COLO668 (cell line): ENCODE results near the gene MTF1.

Experiments used
- DNase-seq: peaks from one replicate; lab custom pipeline; 2025; ENCODE audit not compliant: unreplicated experiment; lab: John Stamatoyannopoulos, UW

MTF1 gene

DNA sequence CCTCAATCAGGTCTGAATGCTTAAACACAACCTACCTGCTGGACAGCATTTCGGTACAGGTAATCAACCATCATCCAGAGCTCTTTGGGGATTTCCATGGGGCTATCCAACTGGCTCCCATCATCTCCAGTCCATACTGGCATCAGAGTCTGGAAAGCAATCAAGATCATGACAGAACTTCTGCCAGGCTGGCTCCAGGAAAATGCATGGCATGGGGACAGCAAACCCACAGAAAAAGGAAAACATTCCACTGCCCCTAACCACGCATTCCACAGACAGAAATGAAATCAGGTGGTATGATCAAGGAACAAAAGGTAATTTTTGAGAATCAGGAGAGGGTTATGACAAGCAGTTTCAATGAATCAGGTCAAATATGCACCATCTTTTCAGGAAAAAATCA lies 9.1 kb upstream of the MTF1 start:
- DNase-seq = no peak

DNA sequence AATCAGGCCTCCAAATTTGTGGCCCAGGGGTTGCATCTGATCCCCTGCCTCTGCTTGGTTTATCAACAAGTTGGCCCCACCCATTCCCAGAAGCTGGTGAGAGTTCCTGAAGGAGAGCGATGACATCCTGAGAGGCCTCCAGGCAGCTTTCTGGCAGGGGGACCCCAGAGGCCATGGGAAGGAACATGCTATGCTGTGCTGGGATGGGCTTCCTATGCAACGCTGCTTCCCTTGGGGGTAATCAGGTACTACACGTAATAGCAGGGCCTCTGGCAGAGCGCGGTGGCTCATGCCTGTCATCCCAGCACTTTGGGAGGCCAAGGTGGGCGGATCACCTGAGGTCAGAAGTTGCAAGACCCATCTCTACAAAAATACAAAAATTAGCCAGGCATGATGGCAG lies 8.4 kb upstream of the MTF1 start:
- DNase-seq = no peak

DNA sequence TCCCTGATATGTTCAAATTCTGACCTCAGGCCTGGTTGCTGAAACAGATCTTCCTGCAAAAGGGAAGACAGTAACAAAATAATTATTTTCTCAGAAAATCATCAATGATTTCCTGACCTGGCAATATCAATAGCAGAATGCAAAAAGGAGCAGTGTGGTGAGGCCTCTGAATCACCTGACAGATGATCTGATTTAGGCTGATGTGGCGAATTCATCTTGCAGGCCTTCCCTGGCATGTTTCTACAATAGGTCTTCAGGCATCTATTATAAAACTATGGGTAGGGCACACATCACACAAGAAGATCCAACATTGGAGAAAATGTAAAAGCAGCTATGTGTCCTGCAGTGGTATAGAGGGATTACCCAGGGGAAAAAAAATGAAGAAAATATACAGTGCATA lies 7.1 kb upstream of the MTF1 start:
- DNase-seq = no peak

DNA sequence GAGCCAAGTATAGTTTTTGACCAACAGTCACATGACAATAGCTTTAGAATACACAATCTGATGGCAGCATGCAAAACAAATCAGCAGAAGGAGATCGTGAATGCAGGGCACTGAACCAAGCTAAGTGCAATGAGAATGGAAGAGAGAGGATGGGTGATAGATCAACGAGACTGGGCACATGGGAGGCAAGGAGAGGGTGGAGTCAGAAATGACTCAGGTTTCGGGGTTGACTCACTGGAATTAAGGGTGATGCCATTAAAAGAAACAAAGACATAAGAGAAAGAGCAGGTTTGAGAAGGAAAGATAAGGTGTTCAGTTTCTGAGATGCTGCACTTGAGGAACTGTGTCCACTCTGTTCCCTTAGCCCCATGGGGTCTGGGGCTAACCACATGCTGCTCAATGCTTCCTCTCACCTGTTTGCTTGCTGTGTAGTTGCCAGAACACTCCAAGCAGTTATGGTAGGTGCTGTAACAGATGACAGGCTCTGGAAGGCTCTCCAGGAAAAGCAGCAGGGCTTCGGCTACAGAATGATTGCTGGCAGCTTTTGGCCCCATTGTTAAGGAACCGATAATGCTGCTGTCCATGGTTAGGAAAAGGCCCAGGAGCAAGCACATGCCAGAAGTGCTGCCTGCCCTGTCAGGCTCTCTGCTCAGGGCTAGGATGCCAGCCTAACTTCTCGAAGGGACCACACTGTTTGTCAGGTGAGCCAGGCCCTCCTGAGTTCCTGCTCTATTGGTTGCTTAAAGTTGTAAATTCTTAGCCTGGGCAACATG lies 6.1 kb upstream of the MTF1 start:
- DNase-seq = no peak

DNA sequence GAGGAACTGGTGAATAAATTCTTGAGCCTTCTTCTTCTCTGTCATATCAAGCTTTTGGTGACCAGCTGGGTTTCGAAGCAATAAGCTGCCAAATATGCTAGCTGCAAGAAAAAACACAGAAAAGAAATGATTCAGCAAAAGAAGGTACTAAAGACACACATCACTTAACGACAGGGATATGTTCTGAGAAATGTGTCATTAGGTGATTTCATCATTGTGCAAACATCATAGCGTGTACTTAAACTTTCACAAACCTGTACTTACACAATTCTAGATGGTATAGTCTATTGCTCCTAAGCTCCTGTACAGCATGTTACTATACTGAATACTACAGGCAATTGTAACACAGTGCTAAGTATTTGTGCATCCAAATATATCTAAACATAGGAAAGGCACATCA lies 2.9 kb upstream of the MTF1 start:
- no peak for DNase-seq

DNA sequence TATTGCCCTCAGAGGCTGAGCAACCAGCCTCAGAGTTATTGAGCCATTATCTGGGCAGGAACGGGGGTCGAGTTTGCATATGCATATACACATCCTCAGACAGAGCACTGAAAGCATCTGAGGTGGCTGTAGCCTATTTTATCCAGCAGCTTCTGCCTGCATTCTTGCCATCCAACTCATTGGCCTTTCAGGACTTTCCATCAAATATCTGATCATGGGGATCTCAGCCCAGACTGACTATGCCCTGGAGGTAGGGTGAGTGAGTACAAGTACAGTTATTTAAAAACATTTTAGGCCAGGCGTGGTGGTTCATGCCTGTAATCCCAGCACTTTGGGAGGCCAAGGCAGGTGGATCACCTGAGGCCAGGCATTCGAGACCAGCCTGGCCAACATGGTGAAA lies 1.8 kb upstream of the MTF1 start:
- no peak for DNase-seq

DNA sequence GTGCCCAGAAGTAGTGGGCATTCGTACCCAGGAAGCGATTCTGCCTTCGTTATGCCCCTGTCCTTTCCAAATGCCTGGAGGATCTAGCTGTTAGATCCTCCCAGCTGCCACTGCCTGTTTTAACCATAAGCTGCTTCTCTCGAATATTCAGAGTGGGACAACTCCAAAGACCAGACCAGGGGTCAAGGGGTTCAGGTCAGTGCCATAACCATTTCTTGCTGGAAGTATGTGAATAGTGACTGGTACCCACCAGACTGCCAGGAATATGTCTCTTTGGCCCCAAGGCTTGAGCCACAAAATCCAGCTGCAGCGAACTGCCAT lies 914 bp upstream of the MTF1 start:
- DNase-seq = no peak

DNA sequence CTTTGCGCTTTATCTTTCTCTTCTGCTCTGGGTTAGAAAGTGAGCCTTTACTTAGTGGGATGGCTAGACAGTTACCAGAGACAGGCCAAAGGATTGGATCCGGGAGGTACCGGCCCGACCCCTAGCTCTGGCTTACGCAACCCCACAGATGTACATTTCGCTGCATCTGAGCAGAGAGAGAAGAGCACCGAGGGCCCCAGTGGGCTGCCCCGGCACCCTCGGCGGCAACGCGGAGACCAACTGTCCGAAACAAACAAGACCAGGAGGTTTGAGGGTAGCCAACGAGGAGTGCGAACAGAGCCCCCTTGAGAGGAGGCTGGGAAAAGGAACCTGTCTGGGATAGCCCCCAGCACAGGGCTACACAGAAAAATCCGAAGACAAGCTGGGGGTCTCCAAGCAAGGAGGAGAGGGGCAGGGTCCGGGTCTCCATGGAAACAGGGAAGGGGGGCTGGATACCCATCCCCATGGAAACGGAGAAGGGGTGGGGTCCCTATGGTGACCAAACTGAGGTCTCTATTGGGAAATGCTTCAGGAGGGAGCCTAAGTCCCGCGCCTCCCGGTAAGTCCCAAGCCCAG lies 373 bp downstream of the MTF1 start:
- peak; percentile 54 for DNase-seq

DNA sequence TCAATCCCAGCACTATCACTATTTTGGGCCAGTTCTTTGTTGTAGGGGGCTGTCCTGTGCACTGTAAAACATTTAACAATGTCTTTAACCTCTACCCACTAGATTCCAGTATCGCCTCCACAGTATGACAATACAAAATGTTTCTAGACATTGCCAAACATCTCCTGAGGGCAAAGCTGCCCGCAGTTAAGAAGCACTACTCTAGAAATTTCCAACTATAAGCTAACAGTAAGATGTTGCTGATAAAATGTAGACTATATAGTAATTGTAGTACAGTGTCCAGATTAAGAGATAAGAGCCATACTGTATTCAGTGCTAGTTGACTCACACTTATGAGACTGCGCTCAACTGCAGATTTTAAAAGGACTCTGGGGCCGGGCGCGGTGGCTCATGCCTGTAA lies 5.0 kb downstream of the MTF1 start:
- no peak for DNase-seq

DNA sequence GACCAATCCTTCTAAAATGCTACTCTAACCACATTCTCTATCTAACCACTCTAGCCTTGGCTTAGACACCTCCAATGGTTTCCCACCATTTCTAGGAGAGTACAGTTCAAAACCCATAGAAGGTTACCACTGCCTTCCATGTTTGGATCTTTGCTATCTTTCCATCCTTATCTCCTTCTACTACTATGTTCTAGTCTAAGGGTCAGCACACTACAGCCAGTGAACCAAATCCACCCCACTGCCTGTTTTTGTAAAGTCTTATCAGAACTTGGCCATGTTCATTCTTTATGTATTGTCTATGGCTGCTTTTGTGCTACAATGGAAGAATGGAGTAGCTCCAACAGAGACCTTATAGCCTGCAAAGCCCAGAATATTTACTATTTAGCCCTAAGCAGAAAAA lies 6.2 kb downstream of the MTF1 start:
- no peak for DNase-seq

DNA sequence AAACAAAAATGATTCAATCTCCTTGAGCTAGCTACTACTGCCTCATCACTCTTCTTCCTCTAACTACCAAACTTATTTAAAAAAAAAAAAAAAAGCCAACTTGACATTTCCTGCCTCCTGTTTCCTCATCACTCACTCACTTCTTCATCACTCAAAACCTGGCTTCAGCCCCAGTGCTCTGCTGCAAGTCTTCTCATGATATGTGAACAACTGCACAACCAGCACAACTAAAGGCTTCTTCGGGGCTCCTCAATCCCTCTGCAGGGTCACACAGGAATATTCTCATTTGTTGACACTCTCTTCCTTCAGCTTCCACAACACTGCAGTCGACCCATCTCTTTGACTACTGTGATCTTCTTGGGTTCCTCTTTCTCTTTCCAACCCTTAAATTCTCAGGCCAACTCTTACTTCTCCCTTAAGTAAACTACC lies 7.6 kb downstream of the MTF1 start:
- no peak for DNase-seq

DNA sequence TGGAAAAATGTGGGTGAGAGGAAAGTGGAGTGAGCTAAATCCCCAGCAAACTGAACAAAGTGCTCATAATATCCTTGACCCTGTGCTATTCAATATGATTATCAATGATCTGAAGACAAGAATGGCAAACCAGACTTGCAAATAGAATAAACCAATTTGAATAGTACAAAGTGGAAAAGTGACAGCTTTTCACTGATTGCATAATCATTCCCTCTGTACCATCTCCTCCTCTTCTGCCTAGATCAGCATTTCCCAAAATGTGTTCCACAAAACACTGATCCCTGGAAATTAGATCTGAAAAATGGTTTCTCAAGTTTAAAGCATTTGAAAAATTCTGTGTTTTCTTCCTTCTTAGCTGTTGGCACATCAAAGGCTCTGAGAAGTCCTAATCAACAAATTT lies 8.1 kb downstream of the MTF1 start:
- DNase-seq = no peak

DNA sequence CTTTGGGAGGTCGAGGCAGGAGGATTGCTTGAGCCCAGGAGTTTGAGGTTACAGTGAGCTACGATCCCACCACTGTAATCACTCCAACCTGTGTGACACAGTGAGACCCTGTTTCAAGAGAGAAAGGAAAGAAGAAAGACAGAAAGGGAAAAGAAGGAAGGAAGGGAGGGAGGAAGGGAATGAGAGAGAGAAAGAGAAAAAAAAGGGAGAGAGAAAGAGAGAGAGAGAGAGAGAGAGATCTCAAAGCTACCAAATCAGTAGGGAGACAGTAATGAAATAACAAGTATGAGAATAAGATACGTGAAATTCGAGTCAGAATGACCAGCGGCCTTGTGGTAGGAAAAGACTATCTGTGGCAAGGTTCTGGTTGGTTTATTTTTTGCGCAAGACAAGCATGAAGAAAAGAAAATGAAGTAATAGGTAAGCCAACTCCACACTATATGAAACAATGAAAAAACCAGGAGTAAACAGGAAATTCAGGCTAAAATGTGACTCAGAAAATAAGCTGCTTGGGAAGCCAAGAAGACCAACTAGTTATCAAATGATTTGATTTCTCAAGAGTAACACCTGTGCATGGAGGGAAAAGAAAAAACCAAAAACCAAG lies 8.9 kb downstream of the MTF1 start:
- no peak for DNase-seq

DNA sequence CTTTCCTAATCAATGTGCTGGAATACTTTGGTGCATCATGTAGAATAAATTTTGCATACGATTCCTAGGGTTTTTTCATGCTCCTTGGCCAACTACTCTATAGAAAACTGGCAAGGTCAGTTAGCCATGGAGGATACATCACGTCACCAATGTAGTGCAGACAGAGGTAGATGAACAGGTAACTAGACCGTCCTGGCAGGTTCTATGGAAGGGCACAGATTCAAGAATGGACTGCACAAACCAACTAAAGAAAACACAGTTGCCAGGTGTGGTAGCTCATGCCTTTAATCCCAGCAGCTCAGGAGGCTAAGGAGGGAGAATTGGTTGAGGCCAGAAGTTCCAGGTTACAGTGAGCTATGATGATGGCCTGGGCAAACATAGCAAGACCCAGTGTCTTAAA lies 9.9 kb downstream of the MTF1 start:
- no peak for DNase-seq

DNA sequence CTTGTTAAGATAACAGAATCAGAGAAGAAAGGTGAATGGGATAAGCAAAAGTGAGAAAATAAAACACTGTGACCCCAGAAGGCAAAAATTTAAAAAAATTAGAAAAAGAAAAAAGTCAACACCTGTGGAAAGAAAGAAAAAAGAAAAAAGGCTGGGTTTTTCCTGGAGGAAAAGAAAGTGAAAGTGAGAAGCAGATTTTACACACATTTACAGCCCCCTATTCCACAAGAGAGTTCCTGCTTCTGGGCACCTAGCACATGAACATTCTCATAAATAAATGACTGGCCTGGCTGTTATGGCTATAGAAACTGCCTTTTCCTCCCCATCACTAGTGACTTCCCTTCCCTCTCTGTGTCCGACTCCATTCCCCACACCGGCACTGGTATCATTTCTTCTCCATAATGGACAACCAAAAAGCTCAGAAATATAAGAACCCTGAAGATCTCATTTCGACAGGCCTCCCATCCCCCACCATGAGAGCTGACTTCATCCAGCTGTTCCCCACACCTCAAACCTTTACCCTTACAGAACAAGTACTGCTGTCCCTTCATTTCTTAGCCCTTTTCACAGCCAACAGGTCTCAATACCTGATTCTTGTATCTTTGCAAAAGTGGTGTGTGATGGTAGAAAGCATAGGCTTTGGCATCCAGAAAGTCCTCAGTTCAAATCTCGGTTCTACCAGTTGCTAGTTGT lies 12.6 kb downstream of the MTF1 start:
- no peak for DNase-seq

DNA sequence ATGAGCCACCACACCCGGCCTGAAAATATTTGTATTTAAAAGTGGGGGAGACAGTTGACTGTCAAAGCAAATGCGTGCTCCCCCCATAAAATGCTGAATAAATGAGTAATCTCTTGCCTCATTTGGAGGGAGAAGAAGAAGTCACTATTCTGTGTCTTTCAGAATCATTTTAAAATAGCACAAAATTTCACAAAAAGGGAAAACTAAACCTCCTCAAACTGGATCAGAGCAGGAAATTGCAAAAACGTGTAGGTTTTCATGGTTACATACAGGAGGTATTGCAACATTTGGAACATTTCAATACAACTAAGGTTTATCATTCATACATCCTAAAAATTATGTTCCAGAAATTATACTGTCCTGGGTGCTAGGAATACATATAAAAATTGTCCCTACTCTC lies 13.6 kb downstream of the MTF1 start:
- DNase-seq = no peak

DNA sequence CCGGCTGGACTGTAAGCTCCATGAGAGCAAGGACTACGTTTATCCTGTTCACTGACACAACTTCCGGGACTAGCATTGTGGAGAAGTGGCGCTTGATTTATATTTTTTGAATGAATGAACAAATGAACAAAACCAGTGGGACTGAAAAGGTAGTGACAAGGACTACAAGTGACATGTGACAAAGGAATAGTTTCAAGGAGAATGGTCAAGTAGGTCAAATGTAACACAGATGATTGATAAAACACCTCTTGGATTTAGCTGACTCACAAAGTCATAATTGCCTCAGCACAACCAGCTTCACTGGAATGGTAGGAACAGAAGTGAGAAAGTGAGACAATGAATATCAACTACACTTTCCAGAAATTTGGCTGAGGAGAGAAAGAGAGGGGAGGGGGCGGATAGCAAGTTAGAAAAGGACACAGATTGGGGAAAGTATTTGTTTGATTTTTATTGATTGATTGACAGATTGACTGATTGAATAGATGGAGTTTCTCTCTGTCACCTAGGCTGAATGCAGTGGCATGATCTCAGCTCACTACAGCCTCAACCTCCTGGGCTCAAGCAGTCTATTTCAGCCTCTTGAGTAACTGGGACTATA lies 14.2 kb downstream of the MTF1 start:
- no peak for DNase-seq

DNA sequence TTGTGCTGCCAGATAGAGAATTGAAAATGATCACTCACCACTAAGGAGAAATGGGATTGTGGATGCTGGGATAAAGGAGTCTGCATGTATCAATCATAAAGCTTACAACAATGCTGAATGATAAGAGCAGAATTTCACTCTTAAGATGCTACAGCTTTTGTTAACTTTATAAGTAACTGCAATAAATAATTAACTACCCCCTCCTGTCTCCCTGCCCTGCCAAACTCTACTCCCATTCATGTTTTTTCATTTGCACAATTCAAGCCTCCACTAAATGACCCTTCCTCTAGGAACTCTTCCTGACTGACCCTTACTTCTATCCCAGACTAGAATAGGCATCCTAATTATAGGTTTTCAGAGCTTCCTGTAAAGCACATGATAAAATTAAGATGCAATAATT lies 14.9 kb downstream of the MTF1 start:
- DNase-seq = no peak

DNA sequence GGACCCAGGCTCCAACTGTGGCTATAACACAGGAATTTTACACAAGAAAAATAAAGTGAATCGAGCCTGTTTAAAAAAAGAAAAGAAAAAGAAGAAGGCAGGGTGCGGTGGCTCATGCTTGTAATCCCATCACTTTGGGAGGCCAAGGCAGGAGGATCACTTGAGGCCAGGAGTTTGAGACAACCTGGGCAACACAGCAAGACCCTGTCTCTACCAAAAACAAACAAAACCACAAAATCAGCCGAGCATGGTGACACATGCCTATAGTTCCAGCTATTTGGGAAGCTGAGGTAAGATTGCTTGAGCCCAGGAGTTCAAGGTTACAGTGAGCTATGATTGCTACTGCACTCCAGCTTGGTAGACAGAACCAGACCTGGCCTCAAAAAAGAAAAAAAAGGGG lies 17.7 kb downstream of the MTF1 start:
- DNase-seq = no peak

DNA sequence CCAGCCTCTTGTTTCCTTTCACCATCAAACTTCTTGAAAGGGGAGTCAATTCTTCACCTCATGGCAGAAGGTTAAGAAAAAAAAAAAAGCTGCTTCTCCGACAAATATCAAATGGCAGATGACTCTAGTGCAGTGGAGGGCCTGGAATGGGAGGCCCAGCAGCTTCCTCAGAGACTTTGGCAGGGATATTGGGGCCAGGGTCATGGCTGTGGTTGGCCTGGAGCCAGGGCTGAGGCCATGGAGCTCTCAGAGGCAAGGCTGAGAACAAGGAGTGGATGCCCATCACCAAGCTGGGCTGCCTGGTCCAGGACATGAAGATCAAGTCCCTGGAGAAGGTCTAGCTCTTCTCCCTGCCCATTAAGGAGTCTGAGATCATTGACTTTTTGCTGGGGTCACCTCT lies 18.7 kb downstream of the MTF1 start:
- no peak for DNase-seq

DNA sequence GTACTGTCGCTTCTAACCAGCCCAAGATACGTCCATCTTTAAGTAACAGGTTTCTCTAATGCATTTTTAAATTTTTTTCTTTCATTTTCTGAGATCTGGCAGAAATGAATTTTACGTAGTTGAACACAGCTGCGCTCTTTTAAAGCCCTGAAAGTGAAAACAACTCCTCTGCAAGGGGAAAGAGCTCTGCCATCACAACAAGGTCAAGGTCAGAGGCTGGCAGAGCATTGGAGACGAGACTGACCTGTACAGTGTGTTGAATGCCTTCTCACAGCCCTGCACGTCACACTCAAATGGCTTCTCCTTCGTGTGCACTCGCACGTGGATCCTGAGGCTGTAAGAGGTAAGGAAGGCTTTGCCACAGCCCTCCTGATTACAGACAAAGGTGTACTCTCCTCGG lies 19.7 kb downstream of the MTF1 start:
- no peak for DNase-seq

DNA sequence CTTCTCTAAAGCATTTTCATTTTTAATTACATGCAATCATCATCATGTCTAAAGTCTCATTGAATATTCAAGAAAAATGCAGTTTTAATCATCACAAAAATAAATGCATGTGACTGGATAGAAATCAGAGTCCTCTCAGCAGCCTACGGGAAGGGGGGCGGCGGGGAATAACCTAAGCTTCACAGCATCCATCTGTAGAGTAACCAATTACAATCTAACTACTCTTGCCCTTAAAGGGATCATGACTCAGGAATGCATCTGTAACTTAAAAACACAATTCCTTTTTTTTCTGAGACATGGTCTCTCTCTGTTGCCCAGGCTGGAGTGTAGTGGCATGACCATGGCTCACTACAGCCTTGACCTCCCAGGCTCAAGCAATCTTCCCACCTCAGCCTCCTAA lies 22.6 kb downstream of the MTF1 start:
- no peak for DNase-seq
